Liver (tissue), 3 donors: Measurements from ENCODE around the gene TEX19.

Experiments
- CTCF ChIP-seq: fragments of 150-350 bp; IDR thresholded peaks from 2 replicates; pipeline ENCODE4 v1.5.1; 2017; ENCODE audit warnings: improper control_type of control experiment, low read depth, low read length; ENCODE audit not compliant: missing input control
- HNF4G ChIP-seq: IDR thresholded peaks from 2 replicates; pipeline ENCODE4 v1.6.1; 2016; ENCODE audit warnings: antibody characterized with exemption
- MAX ChIP-seq: IDR thresholded peaks from 2 replicates; pipeline ENCODE4 v1.6.1; 2016; ENCODE audit warnings: antibody characterized with exemption
- RAD21 ChIP-seq, 2 donors: IDR thresholded peaks; 2 replicates each; pipeline ENCODE4 v1.6.1; 2016; ENCODE audit warnings: antibody characterized with exemption in 2 of 2, mild to moderate bottlenecking in 2 of 2
- TAF1 ChIP-seq: conservative IDR thresholded peaks from 2 replicates; pipeline ENCODE4 v1.6.1; 2016; ENCODE audit warnings: antibody characterized with exemption, mild to moderate bottlenecking
- donor health status: healthy.
- donor health status: healthy.

GRCh38 chr17:82355770-82356427 lies 3.1 kb upstream of the TEX19 start:
- TF ChIP-seq TAF1 (no peak), CTCF (no peak), HNF4G (no peak), RAD21 (IDR thresholded peaks at IDR 0.05) (no peak), MAX (no peak)
